ENCODE data around the gene C1QL3. TPM values are rescaled to one million over a fixed set of nuclear protein-coding genes. Genes with fewer than 3 reads are reported as not detected.
A peak's percentile ranks its signal among the peaks of the same experiment; 100 is the strongest.

Gene C1QL3
- total RNA-seq, 4 donors from 2014 or later, result 0.33 TPM; not detected in 3

DNA sequence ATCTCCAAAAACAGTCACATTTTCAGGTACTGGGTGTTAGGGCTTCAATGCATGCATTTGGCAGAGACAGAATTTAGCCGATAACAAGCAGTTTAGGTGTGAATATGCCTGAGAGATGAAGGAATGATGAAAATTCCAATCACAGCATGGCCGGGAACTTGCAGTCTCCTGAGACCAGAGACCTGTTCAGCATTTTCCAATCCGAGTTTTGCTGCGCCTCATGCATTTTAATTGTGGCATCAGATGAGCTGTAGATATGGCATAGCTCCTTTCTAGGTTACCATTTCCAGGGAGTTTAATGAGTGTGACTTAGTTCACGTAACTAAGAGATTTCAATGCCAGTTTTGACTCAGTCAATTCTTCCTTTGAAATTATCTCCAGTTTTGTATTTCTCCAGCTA is 14.5 kb upstream of the C1QL3 start:
- H3K4me1 ChIP-seq, result no peaks in the 10 kb centered on the region
- 84 to 94% methylated on average over 5 of the region's 5 CpGs for WGBS, 2 donors
- DNase-seq, result no peak
- no peaks in the 10 kb centered on the region for H3K9me3 ChIP-seq
- intact Hi-C loops (cut with DNase I), result no loop called here
- no peak overlapping the region for H3K27ac ChIP-seq
- TF ChIP-seq, protein P1, sequence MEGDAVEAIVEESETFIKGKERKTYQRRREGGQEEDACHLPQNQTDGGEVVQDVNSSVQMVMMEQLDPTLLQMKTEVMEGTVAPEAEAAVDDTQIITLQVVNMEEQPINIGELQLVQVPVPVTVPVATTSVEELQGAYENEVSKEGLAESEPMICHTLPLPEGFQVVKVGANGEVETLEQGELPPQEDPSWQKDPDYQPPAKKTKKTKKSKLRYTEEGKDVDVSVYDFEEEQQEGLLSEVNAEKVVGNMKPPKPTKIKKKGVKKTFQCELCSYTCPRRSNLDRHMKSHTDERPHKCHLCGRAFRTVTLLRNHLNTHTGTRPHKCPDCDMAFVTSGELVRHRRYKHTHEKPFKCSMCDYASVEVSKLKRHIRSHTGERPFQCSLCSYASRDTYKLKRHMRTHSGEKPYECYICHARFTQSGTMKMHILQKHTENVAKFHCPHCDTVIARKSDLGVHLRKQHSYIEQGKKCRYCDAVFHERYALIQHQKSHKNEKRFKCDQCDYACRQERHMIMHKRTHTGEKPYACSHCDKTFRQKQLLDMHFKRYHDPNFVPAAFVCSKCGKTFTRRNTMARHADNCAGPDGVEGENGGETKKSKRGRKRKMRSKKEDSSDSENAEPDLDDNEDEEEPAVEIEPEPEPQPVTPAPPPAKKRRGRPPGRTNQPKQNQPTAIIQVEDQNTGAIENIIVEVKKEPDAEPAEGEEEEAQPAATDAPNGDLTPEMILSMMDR (IDR thresholded peaks at IDR 0.05), result no peak
- TF ChIP-seq POLR2A (IDR thresholded peaks at IDR 0.05), result no peak
- no peaks in the 10 kb centered on the region for H3K36me3 ChIP-seq
- H3K4me3 ChIP-seq (replicated peaks in 1 of 3), result no peak overlapping the region
- H3K27me3 ChIP-seq, result no peaks in the 10 kb centered on the region

DNA sequence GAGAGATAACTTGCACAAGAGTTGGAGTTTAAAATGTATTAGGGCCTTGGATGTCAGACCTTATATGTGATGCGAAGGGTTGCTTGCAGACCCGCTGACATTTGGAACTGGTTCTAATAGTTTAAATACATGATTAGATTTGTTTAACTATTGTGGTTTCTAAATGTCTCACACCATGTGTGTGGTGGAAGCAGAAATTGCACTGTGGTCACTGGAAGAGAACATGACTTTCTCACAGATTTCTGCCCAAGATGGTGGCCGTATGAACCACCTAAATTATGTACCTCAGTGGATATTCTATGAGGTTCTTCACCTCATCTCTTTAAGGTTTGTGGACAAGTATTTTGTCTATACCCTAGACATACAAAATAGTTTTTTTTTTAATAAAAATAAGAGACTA is 8.2 kb upstream of the C1QL3 start:
- no peak overlapping the region for H3K4me3 ChIP-seq (replicated peaks in 1 of 3)
- WGBS, 2 donors, result 86 to 91% methylated on average over 3 of the region's 3 CpGs
- no peak for TF ChIP-seq POLR2A (IDR thresholded peaks at IDR 0.05)
- TF ChIP-seq, protein P1 (IDR thresholded peaks at IDR 0.05), result no peak
- no peak overlapping the region for H3K27ac ChIP-seq
- intact Hi-C loops (cut with DNase I), result no loop called here
- no peak for DNase-seq
- H3K4me1 ChIP-seq, result no peaks in the 10 kb centered on the region
- H3K27me3 ChIP-seq, result no peaks in the 10 kb centered on the region
- H3K36me3 ChIP-seq, result no peaks in the 10 kb centered on the region
- no peaks in the 10 kb centered on the region for H3K9me3 ChIP-seq

DNA sequence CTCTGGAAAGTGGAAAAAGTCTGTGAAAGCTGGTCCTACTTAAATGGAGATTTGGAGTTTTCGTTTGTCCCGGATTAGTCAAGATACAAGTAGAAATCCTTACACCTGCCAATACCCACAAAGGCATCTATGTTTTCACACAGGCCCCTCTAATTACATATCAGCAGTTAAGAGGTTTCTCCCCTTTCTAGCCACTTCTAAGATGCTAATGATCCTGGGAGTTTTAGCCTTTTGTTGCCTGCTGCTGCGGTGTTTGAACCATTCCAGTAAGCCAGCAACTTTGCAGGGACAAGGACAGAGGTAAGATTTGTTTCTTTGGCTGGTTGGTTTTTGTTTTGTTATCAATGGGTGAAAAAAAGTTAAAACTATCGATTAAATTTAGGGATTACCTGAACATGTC is 5.8 kb upstream of the C1QL3 start:
- no peaks in the 10 kb centered on the region for H3K36me3 ChIP-seq
- H3K9me3 ChIP-seq, result no peaks in the 10 kb centered on the region
- 53 to 65% methylated on average over 4 of the region's 4 CpGs for WGBS, 2 donors
- TF ChIP-seq POLR2A (IDR thresholded peaks at IDR 0.05), result no peak
- TF ChIP-seq, protein P1 (IDR thresholded peaks at IDR 0.05), result no peak
- H3K27ac ChIP-seq, result no peak overlapping the region
- H3K4me1 ChIP-seq, result no peaks in the 10 kb centered on the region
- H3K27me3 ChIP-seq, result no peaks in the 10 kb centered on the region
- no peak for DNase-seq
- H3K4me3 ChIP-seq (replicated peaks in 1 of 3), result no peak overlapping the region
- intact Hi-C loops (cut with DNase I), result no loop called here

DNA sequence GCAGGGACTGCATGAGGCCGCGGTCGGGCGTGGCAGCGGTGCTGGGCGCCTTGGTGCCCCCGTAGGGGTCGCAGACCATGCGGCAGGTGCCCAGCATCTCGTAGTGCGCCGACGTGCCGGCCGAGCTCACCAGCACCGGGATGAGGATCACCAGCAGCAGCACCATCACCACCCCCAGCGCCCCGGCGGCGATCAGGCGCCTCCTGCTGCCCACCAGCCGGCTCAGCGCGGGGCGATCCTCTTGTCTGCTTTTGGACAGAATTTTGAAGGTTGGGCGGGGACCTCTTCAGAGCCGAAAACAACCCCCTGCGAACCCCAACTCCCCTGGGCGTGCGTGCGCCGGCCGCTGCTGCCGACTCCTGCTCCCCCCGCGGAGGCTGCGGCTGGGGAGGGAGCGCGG is 779 bp downstream of the C1QL3 start:
- intact Hi-C loops (cut with DNase I), result no loop called here
- WGBS, 2 donors, result 0% methylated on average over 2 to 3 of the region's 39 CpGs
- H3K4me1 ChIP-seq, result peaks cover 7 to 14% of the 10 kb centered on the region in 2 donors
- peak overlapping the region; percentile 35 to 43 (median 38) for H3K4me3 ChIP-seq (replicated peaks in 1 of 3)
- H3K27me3 ChIP-seq, result no peaks in the 10 kb centered on the region
- H3K36me3 ChIP-seq, result no peaks in the 10 kb centered on the region
- DNase-seq, result peak; percentile 38 to 48
- no peak for TF ChIP-seq POLR2A (IDR thresholded peaks at IDR 0.05)
- TF ChIP-seq, protein P1 (IDR thresholded peaks at IDR 0.05), result peak in 2 of 6 experiments; percentile 33 to 34
- H3K9me3 ChIP-seq, result no peaks in the 10 kb centered on the region
- no peak overlapping the region for H3K27ac ChIP-seq

DNA sequence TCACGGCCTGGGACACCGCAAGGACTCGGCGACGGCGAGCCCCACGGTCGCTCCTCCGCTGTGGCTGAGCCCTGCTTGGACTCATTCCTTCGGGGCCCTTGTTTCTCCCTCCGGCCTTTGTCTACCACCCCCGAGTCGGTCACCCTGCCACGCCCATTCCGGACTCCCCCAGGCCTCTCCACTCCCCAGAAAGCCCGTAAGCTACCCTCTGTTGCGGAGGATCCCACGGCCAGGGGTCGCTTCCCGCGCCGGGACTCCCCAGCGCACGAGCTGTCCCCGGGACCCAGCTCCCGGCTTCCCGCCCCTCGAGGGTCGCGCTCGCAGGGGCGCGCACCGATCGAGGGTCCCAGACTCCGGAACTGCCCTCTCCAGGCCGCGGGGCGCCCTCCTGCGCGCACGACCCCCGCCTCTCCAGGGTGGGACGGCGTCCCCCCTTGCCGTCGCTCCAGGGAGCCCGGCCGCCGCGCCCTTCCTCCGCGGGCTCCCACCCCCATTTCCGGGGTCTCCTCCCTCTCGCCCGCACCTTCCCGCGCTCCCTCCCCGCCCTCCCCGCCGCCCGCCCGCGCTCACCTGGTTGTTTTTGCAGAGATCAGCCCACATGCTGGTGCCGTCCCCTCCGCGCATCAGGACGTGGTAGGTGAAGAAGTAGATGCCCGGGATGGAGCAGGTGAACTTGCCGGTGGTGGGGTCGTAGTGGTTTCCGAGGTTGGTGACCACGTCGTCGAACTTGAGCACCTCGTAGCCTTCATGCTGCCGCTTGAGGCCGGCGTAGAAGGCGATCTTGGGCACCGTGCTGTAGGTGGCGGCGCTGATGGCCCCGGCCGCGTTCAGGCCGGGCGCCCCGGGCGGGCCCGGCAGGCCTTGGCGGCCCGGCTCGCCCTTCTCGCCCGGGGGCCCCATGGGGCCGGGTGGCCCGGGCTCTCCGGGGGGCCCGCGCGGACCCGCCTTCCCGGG is 1.5 kb downstream of the C1QL3 start:
- TF ChIP-seq POLR2A (IDR thresholded peaks at IDR 0.05), result no peak
- TF ChIP-seq, protein P1 (IDR thresholded peaks at IDR 0.05), result no peak

More for the DNA sequence above, 1.5 kb downstream of the C1QL3 start:
- H3K4me3 ChIP-seq (replicated peaks in 1 of 3), result peak overlapping the region in 2 of 3 donors; percentile 38 to 43
- no peaks in the 10 kb centered on the region for H3K9me3 ChIP-seq
- 4 to 11% methylated on average over 28 to 54 of the region's 104 CpGs for WGBS, 2 donors
- H3K27ac ChIP-seq, result no peak overlapping the region
- peaks cover 7 to 14% of the 10 kb centered on the region in 2 donors for H3K4me1 ChIP-seq
- peak in 1 of 2 donors; percentile 10 for DNase-seq
- no peaks in the 10 kb centered on the region for H3K27me3 ChIP-seq
- intact Hi-C loops (cut with DNase I), result no loop called here
- H3K36me3 ChIP-seq, result no peaks in the 10 kb centered on the region

Data from thyroid gland (tissue), 4 donors.